MG63 (cell line): ENCODE measurements around the gene LRRN2. TPM values are rescaled to one million over a fixed set of nuclear protein-coding genes. Genes with fewer than 3 reads are reported as not detected.
"Not testable (repeated sequence)": the region's sequence is repeated elsewhere in the genome, so short reads cannot be mapped to it uniquely, and the experiment has no call there.

ENCODE experiments used
- DNase-seq: peaks from one replicate; pipeline ENCODE4 v3.0.0-alpha.2; 2020
- H3K27me3 ChIP-seq: fragments of 250-450 bp; sonication (Bioruptor Pico); 2 replicates; pipeline ENCODE4 v1.5.1; 2020; ENCODE audit warnings: mild to moderate bottlenecking, moderate library complexity
- H3K36me3 ChIP-seq: fragments of 250-450 bp; sonication (Bioruptor Pico); 2 replicates; pipeline ENCODE4 v1.5.1; 2020; ENCODE audit warnings: mild to moderate bottlenecking, moderate library complexity
- H3K4me3 ChIP-seq: fragments of 250-450 bp; sonication (Bioruptor Pico); 2 replicates; pipeline ENCODE4 v1.5.1; 2020; ENCODE audit warnings: mild to moderate bottlenecking, moderate library complexity
- H3K9me3 ChIP-seq: fragments of 250-450 bp; sonication (Bioruptor Pico); 2 replicates; pipeline ENCODE4 v1.5.1; 2020; ENCODE audit warnings: mild to moderate bottlenecking, moderate library complexity
- total RNA-seq: library from RNA; depleted of rRNA; stranded (reverse); fragments of >200 nt; shearing (Covaris generic); gene quantifications from 2 replicates; pipeline ENCODE4 v1.2.3, GENCODE V29; 2014; ENCODE audit warnings: low replicate concordance

Gene LRRN2
- total RNA-seq, 1 experiment from 2014 or later = 3.4 TPM

DNA sequence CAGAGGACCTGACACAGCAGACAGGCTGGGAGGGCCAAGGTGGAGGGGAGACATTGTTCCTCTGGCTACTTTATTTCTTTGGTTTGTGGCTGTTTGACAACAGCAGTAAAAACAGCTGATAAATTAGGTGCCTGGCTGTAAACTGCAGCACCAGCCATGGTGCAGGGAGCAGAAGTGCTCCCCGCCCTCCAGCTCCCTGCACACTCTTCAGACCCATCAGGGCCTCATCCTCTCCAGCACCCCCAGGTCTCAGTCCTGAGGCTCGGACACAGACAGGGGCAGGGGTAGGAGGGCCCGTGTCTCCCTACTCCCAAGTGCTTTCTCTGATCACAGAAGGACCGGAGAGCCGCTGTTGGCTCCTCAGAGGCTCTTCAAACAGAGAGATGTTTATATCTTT, 17.7 kb upstream of the LRRN2 start:
- H3K27me3 ChIP-seq = no peaks in the 10 kb centered on the region
- no peaks in the 10 kb centered on the region for H3K9me3 ChIP-seq
- no peaks in the 10 kb centered on the region for H3K36me3 ChIP-seq
- H3K4me3 ChIP-seq = no peak overlapping the region
- DNase-seq = no peak

DNA sequence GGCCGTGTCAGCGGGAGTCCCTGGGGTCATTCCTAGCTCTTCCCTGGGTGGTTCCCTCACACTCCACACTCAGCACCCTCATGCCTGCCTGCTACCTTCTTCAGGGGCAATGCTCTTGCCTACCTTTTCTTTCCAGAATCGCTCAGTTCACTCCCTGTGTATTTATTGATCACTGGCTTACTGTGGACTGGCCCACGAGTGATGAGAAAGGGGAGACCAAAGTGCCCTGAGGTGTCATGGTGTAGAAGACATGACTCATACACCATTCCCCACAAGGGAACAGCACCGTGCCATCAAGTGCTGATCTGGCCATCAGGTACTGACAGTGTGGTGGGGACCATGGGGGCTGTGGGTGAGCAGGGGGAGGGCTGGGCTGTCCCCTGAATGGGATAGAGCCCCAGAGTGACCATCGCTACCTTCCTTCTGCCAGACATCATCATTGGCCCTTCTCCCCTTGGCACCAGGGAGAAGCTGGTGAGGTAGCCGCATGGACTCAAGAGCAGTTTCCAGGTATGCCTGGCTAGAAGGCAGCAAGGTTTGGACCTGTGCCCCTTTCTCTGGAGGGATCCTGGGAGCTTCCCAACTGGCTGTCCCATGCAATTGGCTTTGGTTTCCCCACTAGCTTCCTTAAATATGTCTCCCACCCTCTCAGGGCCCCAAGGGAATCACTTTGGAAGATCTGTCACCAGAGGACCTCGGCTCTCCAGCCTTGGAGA, 17.2 kb upstream of the LRRN2 start:
- no peak overlapping the region for H3K4me3 ChIP-seq
- no peaks in the 10 kb centered on the region for H3K27me3 ChIP-seq
- DNase-seq = no peak
- H3K9me3 ChIP-seq = no peaks in the 10 kb centered on the region
- H3K36me3 ChIP-seq = no peaks in the 10 kb centered on the region

DNA sequence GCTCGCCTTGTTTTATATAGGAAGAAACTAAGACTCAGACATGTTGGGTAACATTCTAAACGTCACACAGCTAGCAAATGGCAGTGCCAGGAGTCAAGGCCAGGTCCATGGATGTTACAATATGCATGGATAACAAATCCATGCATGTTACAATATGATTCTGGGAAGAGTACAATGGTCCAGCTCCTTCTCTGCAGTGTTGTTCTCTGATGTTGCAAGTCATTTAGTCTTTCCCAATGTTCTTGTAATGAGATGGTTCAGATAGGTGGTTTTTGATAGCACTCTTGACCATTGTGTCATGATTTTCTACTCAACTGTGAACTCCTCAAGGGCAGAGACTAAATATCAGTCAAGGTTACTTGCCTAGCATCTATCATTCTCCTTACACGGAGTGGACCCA, 15.7 kb upstream of the LRRN2 start:
- DNase-seq = no peak
- H3K36me3 ChIP-seq = no peaks in the 10 kb centered on the region
- no peaks in the 10 kb centered on the region for H3K9me3 ChIP-seq
- no peak overlapping the region for H3K4me3 ChIP-seq
- no peaks in the 10 kb centered on the region for H3K27me3 ChIP-seq

DNA sequence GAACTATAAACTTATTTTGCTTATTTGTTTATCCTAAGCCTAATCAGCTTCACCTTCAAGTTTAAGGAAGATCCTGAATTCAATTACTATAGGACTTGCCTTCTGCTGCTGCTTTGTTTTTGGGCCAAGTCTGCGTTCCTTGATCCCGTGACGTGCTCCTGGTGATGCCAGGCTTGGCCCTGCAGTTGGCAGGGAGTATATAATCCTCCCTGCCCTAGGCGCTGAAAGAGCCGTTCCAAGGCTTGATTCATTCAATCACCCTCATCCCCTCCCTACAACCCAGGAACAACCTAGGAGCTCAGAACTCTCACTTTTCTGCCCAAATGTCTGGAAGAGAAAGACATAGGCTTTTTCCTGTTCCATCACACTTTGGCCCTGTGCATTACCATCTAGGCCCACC, 12.4 kb upstream of the LRRN2 start:
- H3K4me3 ChIP-seq = no peak overlapping the region
- peak; percentile 95 for DNase-seq
- H3K9me3 ChIP-seq = no peaks in the 10 kb centered on the region
- H3K27me3 ChIP-seq = no peaks in the 10 kb centered on the region
- H3K36me3 ChIP-seq = no peaks in the 10 kb centered on the region

DNA sequence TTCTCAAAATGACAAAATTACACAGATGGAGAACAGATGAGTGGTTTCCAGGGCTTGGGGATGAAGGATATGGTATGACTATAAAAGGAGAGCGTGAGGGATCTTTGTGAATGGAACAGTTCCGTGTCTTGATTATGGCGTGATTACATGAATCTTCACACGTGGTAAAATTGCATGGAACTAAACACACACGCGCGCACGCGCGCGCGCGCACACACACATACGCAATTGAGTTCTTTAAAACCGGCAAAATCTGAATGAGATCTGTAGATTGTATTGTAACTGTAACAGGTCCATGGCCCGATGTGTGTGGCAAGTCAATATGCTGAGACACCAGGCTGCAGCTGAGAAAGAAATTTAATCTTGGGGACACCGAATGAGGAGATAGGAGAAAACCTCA, 11.1 kb upstream of the LRRN2 start:
- DNase-seq = no peak
- Histone ChIP-seq H3K27me3 (no peaks in the 10 kb centered on the region), H3K9me3 (no peaks in the 10 kb centered on the region), H3K36me3 (no peaks in the 10 kb centered on the region), H3K4me3 (no peak overlapping the region)

DNA sequence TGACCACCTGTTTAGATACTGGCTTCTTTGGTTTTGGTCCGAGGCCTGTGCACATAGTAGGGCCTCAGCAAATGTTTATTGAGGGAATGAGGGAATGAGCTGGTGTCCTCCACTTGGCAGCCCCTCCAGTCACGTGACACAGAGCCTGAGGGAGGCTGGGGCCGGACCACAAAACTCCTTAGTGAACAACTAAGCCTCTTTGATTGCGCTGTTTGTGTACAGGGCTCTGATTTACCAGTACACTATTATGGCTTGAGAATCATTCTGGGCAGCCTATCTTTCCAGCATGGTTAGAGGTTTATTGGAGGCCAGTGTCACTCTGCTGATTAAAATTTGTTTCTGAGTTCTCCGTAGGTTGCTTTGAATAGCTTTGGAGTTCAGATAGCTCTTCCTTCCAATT, 10.2 kb upstream of the LRRN2 start:
- no peak overlapping the region for H3K4me3 ChIP-seq
- H3K36me3 ChIP-seq = no peaks in the 10 kb centered on the region
- DNase-seq = no peak
- no peaks in the 10 kb centered on the region for H3K27me3 ChIP-seq
- no peaks in the 10 kb centered on the region for H3K9me3 ChIP-seq

DNA sequence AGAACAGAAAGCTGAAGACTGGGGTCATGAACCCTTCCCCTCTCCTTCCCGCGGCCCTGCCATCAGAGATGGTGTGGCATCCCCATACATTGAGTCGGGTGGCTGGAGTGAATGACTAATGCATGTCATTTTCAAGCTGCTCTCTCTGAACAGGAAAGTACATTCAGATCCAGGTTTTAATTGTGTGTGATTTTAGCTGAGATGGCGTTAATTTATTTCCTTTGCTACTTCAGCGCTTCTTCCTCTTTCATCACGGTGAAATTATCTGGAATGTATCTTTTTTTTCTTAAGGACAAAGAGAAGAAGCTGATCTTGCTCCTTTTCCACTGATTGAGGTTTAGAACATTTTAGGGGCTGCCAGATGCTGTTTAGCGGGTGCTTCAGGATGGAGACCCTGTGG, 8.6 kb upstream of the LRRN2 start:
- Histone ChIP-seq H3K9me3 (no peaks in the 10 kb centered on the region), H3K36me3 (no peaks in the 10 kb centered on the region), H3K4me3 (no peak overlapping the region), H3K27me3 (no peaks in the 10 kb centered on the region)
- no peak for DNase-seq

DNA sequence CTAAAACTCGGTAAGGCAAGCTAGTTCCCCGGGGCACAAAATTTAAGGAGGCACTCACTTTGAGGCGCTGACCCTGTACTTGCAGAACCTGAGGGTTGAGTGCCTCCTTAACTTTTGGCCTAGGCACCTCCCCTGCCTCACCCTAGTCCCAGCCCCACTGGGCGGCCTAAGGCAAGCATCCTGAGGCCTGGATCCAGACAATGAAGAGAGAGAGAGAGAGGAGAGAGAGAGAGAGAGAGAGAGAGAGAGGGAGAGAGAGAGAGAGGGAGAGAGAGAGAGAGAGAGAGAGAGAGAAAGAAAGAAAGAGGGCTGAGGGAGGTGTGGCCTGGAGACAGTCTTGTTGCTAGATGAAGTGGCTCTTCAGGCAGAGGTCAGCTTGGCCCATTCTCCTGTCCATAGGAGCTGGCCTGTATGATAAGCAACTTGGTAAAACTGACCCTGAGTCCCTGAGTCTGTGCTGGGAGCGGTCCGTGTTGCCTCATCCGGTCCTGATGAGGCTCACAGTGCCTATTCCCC, 7.4 kb upstream of the LRRN2 start:
- DNase-seq = no peak
- Histone ChIP-seq H3K9me3 (no peaks in the 10 kb centered on the region), H3K36me3 (no peaks in the 10 kb centered on the region), H3K4me3 (no peak overlapping the region), H3K27me3 (0 out of 2 replicates have a peak, but pooled peaks cover 3% of the 10 kb centered on the region)

DNA sequence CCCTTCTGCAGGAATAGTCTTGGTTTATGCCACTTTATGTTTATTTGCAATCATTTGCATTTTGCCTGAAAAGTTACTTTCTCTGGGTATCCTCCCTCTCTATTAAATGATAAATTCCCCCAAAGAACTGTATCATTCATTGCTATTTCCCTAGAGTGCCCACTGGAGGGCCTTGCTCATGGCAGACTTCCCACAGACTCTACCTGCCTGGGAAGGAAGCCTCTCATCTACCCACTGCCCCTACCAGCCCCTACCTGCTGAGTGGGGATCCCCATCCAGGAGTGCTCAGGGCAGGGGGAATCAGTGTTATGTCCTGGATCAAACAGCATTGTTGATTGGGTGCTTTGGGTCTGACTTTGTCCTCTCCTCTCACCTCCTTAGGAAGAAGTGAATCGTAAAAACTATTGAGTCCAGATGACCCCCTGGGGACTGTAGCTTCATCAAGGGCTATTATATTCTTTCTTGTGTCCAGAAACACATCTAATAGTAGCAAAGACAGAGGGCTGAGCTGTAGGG, 6.8 kb upstream of the LRRN2 start:
- H3K4me3 ChIP-seq = no peak overlapping the region
- DNase-seq = no peak
- H3K9me3 ChIP-seq = no peaks in the 10 kb centered on the region
- 0 out of 2 replicates have a peak, but pooled peaks cover 3% of the 10 kb centered on the region for H3K27me3 ChIP-seq
- no peaks in the 10 kb centered on the region for H3K36me3 ChIP-seq

DNA sequence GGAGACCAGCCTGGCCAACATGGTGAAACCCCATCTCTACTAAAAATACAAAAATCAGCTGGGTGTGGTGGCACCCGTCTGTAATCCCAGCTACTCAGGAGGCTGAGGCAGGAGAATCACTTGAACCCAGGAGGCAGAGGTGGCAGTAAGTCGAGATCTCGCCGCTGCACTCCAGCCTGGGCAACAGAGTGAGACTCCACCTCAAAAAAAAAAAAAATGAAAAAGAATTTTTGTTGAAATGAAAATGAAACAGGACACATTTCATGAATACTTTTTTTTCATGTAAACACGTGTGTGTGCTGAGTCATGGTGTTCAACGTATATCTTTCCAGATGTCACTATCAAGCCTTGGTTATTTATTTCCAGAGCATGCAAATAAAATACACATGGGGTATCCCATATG, 5.8 kb upstream of the LRRN2 start:
- H3K4me3 ChIP-seq, H3K27me3 ChIP-seq, H3K36me3 ChIP-seq, DNase-seq, H3K9me3 ChIP-seq: not testable (repeated sequence)

DNA sequence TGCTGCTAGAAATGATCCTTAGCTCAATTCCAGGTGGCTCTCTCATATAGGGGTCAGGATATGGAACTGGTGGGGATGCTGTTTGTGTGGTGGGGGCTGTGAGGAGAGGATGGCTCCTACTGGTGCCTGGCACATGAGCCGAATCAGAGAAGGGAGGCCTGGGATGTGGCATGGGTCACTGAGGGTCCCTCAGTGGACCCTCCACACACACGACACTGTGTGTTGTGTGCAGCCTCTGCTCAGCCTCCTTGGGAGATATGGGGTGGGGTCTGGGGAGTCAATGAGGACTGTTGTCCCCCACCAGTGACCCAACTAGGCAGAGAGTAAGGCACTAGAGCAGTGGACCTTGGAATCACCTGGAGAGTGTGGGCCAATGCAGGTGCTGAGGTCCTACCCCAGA, 3.2 kb upstream of the LRRN2 start:
- Histone ChIP-seq H3K9me3 (no peaks in the 10 kb centered on the region), H3K4me3 (no peak overlapping the region), H3K36me3 (no peaks in the 10 kb centered on the region), H3K27me3 (0 out of 2 replicates have a peak, but pooled peaks cover 3% of the 10 kb centered on the region)
- DNase-seq = no peak

DNA sequence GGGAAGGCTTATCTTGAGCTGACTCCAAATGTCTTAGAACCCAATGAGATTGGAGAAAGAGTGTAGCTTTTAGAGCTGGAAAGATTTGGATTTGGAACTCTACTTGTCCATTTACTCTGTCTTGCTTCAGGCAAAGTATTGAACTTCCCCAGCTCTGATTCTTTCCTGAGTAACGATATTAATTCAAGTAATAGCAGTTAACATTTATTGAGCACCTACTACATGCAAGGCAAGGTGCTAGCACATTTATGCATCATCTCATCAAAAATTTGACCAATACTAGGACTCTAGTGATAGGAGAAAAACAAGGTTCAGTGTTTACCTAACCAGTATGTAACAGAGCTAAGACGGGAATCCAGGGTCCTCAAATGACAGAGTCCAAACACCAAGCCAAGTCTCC, 2.5 kb upstream of the LRRN2 start:
- H3K4me3 ChIP-seq = no peak overlapping the region
- H3K27me3 ChIP-seq = 0 out of 2 replicates have a peak, but pooled peaks cover 3% of the 10 kb centered on the region
- no peaks in the 10 kb centered on the region for H3K36me3 ChIP-seq
- DNase-seq = no peak
- H3K9me3 ChIP-seq = no peaks in the 10 kb centered on the region

DNA sequence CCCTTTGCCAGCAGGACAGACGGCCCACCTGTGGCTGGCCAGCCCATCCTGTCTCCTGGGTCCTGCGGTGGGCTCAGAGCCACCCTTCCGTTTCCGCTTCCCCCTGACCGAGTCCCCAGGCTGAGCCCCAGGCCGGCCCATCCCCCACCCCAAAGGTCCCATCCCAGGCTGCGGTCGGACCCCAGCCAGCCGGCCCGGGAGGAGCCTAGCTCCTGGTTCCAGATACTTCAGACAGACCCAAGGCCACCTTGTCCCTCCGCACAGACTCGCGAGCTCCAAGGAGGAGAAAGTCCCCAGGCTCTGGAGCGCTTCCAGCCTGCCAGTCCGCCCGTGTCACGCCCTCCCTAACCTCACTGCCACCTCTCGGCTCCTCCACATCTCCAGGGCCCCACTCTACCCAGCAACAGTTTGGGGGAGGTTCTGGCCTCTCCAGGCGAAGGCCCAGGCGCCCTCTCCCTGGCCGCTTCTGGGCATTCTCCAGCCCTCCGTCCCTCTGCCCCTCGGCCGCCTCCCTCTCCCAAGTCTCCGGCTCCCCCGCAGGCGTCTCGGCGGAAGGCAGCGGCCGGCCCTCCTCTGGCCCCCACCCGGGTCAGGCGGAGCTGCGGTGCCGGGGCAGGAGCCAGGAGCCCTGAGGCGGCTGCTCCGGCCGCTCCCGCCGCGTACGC, 835 bp downstream of the LRRN2 start:
- DNase-seq = peak; percentile 62
- Histone ChIP-seq H3K4me3 (peak overlapping the region; percentile 62), H3K27me3 (0 out of 2 replicates have a peak, but pooled peaks cover 3% of the 10 kb centered on the region)

DNA sequence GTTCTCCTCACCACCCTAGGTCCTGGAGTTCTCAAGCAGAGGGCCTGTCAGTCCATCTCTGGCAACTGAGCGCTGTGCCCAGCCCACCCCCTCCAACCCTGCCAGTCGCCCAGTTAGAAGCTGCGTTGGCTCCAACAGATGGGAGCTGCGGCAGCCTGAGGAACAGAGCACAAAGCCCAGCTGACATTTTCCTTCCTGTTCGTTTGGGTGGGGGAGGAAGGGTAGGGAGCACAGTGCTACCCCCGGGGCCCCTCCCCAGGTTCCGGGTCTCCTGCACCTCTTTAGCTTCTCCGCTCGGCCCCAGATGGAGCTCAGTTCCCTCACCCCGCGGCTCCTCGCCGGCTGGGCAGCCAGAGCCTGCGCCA, 1.4 kb downstream of the LRRN2 start:
- H3K9me3 ChIP-seq = no peaks in the 10 kb centered on the region
- 0 out of 2 replicates have a peak, but pooled peaks cover 3% of the 10 kb centered on the region for H3K27me3 ChIP-seq
- peak overlapping the region; percentile 62 for H3K4me3 ChIP-seq
- no peak for DNase-seq
- H3K36me3 ChIP-seq = no peaks in the 10 kb centered on the region

More for the DNA sequence above, 835 bp downstream of the LRRN2 start:
- no peaks in the 10 kb centered on the region for H3K9me3 ChIP-seq
- H3K36me3 ChIP-seq = no peaks in the 10 kb centered on the region

DNA sequence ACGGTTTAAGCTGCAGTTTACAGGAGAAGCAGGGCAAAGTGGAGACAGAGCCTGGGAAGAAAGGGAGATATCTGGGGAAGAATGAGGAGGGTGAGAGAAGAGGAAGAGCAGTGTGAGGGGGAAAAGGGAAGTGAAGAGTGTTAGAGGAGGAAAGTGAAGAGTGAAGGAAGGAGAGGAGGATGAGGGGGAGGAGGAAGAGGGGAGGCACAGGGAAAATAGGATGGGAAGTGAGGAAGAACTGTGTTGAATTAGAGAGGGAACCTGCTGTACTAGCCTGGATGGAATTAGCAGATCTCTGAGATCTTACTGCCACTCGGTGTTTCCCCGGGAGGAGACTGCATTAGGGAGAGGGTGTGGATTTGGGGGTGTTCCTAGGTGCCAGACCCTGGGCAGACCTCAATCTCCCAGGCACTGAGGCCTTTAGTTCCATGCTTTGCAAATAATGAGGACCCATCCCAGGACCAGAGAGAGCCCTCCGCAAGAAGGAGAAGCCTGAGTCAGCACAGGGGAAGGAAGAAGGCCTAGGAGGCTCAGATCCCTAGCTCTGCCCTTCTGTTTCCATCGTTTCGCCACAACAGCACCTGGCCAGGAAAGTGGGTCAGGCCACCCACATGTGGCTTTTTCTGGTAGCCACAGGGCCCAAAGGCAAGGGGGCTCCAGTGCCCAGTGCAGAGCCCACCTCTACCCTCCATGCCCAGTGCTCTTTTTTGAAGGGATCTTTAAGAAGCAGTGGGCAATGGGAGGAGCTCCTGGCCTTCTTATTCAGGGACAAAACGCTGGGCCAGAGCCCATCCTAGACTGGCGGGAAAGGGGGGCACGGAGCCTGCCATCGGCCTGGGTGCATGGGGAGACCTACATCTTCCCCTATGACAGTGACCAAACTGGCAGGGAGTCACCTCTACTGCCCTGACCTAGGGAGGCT, 2.0 kb downstream of the LRRN2 start:
- 0 out of 2 replicates have a peak, but pooled peaks cover under 1% of the 10 kb centered on the region for H3K27me3 ChIP-seq
- no peaks in the 10 kb centered on the region for H3K36me3 ChIP-seq

DNA sequence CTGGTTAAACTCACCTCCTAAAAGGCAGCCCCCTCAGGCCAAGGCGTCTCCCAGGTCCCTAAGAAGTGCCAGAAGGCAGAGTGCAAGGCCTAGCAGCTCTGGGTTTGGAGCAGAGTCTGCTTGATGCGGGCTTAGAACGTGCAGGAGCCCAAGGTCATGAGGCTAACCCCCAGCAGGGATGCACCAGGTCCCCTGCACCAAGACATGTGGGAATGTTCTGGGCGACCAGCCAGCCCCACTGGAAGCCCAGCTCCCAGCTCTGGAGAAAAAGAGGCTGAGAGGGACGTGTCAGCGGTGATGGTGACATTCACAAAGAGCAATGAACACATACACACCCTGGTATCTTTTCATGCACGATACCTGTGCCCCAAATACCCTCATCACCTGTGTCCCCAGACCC, 5.1 kb downstream of the LRRN2 start:
- Histone ChIP-seq H3K27me3 (no peaks in the 10 kb centered on the region), H3K9me3 (no peaks in the 10 kb centered on the region), H3K36me3 (no peaks in the 10 kb centered on the region), H3K4me3 (no peak overlapping the region)
- DNase-seq = no peak

More for the DNA sequence above, 2.0 kb downstream of the LRRN2 start:
- Histone ChIP-seq H3K9me3 (no peaks in the 10 kb centered on the region), H3K4me3 (no peak overlapping the region)
- DNase-seq = no peak

DNA sequence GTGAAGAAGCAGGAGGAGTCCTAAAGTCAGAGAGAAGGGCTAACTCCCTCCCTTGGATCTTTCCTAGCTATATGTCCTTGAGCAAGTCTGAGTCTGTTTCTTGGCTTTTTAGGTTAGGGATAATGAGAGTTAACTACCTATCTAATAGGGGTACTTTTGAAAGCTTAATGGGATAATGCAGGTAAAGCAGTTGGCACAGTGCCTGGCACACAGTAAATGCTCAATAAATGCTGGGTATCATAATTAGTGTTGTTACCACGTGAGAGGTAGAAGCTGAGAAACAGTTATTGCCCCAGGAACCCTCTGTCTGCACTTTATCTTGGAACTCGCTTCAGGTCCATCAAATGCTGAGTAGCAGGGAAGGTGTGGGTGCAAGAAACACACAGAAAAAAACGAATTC, 5.5 kb downstream of the LRRN2 start:
- DNase-seq = no peak
- Histone ChIP-seq H3K27me3 (no peaks in the 10 kb centered on the region), H3K4me3 (no peak overlapping the region), H3K36me3 (no peaks in the 10 kb centered on the region), H3K9me3 (no peaks in the 10 kb centered on the region)
